ENCODE measurements around the gene KIAA0232. TPM values are rescaled to one million over a fixed set of nuclear protein-coding genes. Genes with fewer than 3 reads are reported as not detected.

KIAA0232 gene
- total and polyA plus RNA-seq, 4 donors, result 8.9 to 34.4 (median 18.5) TPM

DNA sequence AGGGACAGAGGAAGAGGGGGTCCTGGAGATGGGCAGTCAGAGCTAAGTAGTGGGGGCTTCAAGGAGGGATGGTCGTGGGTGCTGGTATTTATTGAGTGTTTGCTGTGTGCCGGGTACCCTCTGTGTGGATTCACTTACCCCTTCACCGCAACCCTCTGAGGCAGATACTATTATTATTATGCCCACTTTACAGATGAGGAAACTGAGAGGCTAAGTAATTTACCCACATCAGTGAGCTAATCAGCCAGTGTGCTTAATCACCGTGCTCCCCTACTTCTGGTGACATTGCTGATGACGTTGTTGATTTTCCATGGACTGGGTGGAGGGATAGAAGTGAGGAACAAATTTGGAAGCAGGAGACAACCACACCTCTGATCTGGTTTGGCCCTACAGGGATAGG, 4.1 kb upstream of the KIAA0232 start:
- Histone ChIP-seq H3K4me1 (ENCODE audit: control insufficient read depth in 4 of 4, insufficient read depth in 4 of 4, low read length in 3 of 4) (peaks cover 0 to 22% (median 14%) of the 10 kb centered on the region in 4 donors), H3K36me3 (ENCODE audit: control insufficient read depth in 4 of 4, insufficient read depth in 3 of 4, low read depth in 1 of 4, low read length in 3 of 4) (no peaks in the 10 kb centered on the region)

More for the DNA sequence above, 4.1 kb upstream of the KIAA0232 start:
- no peaks in the 10 kb centered on the region for H3K27me3 ChIP-seq (ENCODE audit: control insufficient read depth in 4 of 4, insufficient read depth in 4 of 4, low read length in 3 of 4)
- H3K9ac ChIP-seq (ENCODE audit: low read depth in 1 of 2, low read length in 2 of 2), result no peak overlapping the region
- DNase-seq (ENCODE audit: low spot score), result no peak
- H3K27ac ChIP-seq (ENCODE audit: low read depth in 1 of 2, low read length in 2 of 2), result no peak overlapping the region
- TF ChIP-seq, protein P1, sequence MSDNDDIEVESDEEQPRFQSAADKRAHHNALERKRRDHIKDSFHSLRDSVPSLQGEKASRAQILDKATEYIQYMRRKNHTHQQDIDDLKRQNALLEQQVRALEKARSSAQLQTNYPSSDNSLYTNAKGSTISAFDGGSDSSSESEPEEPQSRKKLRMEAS (IDR thresholded peaks at IDR 0.05), result no peak
- TF ChIP-seq NR2F2 (IDR thresholded peaks at IDR 0.05) (no peak), FOXA2 (IDR thresholded peaks at IDR 0.05) (no peak), RAD21 (IDR thresholded peaks at IDR 0.05) (no peak), JUND (IDR thresholded peaks at IDR 0.05) (no peak), FOXA1 (IDR thresholded peaks at IDR 0.05) (no peak), SP1 (IDR thresholded peaks at IDR 0.05) (no peak), TAF1 (conservative IDR thresholded peaks at IDR 0.05) (no peak), RXRA (IDR thresholded peaks at IDR 0.05) (no peak), HNF4A (conservative IDR thresholded peaks at IDR 0.05) (no peak), HNF4G (IDR thresholded peaks at IDR 0.05) (no peak), EGR1 (IDR thresholded peaks at IDR 0.05; ENCODE audit: low read depth in 2 of 2) (no peak)
- TF ChIP-seq, protein P2, sequence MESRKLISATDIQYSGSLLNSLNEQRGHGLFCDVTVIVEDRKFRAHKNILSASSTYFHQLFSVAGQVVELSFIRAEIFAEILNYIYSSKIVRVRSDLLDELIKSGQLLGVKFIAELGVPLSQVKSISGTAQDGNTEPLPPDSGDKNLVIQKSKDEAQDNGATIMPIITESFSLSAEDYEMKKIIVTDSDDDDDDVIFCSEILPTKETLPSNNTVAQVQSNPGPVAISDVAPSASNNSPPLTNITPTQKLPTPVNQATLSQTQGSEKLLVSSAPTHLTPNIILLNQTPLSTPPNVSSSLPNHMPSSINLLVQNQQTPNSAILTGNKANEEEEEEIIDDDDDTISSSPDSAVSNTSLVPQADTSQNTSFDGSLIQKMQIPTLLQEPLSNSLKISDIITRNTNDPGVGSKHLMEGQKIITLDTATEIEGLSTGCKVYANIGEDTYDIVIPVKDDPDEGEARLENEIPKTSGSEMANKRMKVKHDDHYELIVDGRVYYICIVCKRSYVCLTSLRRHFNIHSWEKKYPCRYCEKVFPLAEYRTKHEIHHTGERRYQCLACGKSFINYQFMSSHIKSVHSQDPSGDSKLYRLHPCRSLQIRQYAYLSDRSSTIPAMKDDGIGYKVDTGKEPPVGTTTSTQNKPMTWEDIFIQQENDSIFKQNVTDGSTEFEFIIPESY (IDR thresholded peaks at IDR 0.05), result no peak
- TF ChIP-seq, protein P3, sequence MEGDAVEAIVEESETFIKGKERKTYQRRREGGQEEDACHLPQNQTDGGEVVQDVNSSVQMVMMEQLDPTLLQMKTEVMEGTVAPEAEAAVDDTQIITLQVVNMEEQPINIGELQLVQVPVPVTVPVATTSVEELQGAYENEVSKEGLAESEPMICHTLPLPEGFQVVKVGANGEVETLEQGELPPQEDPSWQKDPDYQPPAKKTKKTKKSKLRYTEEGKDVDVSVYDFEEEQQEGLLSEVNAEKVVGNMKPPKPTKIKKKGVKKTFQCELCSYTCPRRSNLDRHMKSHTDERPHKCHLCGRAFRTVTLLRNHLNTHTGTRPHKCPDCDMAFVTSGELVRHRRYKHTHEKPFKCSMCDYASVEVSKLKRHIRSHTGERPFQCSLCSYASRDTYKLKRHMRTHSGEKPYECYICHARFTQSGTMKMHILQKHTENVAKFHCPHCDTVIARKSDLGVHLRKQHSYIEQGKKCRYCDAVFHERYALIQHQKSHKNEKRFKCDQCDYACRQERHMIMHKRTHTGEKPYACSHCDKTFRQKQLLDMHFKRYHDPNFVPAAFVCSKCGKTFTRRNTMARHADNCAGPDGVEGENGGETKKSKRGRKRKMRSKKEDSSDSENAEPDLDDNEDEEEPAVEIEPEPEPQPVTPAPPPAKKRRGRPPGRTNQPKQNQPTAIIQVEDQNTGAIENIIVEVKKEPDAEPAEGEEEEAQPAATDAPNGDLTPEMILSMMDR (IDR thresholded peaks at IDR 0.05; ENCODE audit: low read depth, low read length, missing input control), result no peak
- TF ChIP-seq, protein P4, sequence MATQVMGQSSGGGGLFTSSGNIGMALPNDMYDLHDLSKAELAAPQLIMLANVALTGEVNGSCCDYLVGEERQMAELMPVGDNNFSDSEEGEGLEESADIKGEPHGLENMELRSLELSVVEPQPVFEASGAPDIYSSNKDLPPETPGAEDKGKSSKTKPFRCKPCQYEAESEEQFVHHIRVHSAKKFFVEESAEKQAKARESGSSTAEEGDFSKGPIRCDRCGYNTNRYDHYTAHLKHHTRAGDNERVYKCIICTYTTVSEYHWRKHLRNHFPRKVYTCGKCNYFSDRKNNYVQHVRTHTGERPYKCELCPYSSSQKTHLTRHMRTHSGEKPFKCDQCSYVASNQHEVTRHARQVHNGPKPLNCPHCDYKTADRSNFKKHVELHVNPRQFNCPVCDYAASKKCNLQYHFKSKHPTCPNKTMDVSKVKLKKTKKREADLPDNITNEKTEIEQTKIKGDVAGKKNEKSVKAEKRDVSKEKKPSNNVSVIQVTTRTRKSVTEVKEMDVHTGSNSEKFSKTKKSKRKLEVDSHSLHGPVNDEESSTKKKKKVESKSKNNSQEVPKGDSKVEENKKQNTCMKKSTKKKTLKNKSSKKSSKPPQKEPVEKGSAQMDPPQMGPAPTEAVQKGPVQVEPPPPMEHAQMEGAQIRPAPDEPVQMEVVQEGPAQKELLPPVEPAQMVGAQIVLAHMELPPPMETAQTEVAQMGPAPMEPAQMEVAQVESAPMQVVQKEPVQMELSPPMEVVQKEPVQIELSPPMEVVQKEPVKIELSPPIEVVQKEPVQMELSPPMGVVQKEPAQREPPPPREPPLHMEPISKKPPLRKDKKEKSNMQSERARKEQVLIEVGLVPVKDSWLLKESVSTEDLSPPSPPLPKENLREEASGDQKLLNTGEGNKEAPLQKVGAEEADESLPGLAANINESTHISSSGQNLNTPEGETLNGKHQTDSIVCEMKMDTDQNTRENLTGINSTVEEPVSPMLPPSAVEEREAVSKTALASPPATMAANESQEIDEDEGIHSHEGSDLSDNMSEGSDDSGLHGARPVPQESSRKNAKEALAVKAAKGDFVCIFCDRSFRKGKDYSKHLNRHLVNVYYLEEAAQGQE (IDR thresholded peaks at IDR 0.05), result no peak
- TF ChIP-seq, protein P5, sequence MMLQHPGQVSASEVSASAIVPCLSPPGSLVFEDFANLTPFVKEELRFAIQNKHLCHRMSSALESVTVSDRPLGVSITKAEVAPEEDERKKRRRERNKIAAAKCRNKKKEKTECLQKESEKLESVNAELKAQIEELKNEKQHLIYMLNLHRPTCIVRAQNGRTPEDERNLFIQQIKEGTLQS (IDR thresholded peaks at IDR 0.05), result no peak
- H3K9me3 ChIP-seq (ENCODE audit: control insufficient read depth in 4 of 4, low read length in 3 of 4), result no peaks in the 10 kb centered on the region
- H3K4me3 ChIP-seq (ENCODE audit: low read depth in 1 of 3, low read length in 3 of 3), result no peak overlapping the region
- 97% methylated on average over 5 of the region's 5 CpGs for WGBS
